T-helper 2 cell treated with Interferon-gamma antibody and Interleukin-4, amounts not matched to agents 100 ng/mL and 5 ng/mL, for 36 hours (primary cell): ENCODE measurements around the gene GYPC. TPM values are rescaled to one million over a fixed set of nuclear protein-coding genes. Genes with fewer than 3 reads are reported as not detected.
"Not testable (repeated sequence)": the region's sequence is repeated elsewhere in the genome, so short reads cannot be mapped to it uniquely, and the experiment has no call there.

ENCODE experiments used
- intact Hi-C: fragments of 100-400 bp; cut with micrococcal nuclease; formaldehyde crosslinking; loops from one replicate; pipeline ENCODE4 v1.15.1; 2023
- total RNA-seq: library from RNA; stranded (reverse); gene quantifications from 2 replicates; pipeline ENCODE4 v1.2.3, GENCODE V29; 2022

The GYPC gene
- total RNA-seq, 1 donor from 2014 or later, result 149 TPM

- intact Hi-C loops, result not testable (repeated sequence)
Measured at GRCh38 chr2:126648345-126648786, 7.6 kb upstream of the GYPC start.

GRCh38 chr2:126649101-126649500, 6.9 kb upstream of the GYPC start:
- intact Hi-C loops, result no loop called here

GRCh38 chr2:126650994-126651393, 5.0 kb upstream of the GYPC start:
- intact Hi-C loops, result loop anchor here (10.0 kb wide), 3 partner anchors 54 to 434 kb away; no protein-coding TSS in a partner anchor

DNA sequence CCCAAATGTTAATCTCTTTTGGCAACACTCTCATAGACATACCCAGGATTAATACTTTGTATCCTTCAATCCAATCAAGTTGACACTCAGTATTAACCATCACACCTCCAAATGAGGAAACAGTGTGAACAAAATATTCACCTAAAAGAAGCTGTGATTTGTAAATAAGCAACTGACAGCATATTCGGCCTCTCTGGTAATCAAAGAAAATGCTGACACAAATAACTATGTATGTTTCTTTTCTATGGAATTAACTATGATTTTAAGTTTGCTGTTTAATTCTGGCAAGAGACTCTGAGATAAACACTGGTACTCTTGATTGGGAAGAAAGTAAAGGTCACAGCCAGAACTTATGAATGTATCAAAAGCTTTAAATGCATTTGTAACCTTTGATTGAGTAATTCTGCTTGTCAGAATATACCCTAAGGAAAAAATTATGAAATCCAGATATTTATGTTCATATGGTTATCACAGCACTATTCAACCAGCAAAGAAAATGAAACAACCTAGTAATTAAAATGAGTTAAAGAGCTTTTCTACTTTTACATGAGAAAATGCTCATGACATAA, 3.6 kb upstream of the GYPC start:
- intact Hi-C loops, result loop anchor here (10.0 kb wide), 3 partner anchors 52 to 432 kb away; no protein-coding TSS in a partner anchor

DNA sequence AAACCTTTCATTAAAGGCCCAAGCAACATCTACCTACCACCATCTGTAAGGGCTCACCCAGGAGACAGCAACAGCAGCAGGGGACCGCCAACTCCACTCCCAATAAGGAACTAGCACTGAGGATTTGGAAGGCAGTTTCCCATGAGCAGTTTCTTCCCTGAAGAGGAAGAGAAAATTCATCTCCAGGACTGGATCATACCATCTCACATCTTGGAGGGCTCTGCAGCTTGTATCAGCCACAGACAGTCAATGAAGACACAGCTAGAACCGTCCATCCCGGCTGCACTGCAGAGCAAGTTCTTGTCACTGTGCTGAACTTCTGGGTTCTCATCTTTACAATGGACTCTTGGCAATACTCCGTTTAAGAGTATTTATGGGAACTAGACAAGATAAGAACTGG, 2.8 kb upstream of the GYPC start:
- intact Hi-C loops, result loop anchor here (10.0 kb wide), 3 partner anchors 52 to 432 kb away; no protein-coding TSS in a partner anchor

DNA sequence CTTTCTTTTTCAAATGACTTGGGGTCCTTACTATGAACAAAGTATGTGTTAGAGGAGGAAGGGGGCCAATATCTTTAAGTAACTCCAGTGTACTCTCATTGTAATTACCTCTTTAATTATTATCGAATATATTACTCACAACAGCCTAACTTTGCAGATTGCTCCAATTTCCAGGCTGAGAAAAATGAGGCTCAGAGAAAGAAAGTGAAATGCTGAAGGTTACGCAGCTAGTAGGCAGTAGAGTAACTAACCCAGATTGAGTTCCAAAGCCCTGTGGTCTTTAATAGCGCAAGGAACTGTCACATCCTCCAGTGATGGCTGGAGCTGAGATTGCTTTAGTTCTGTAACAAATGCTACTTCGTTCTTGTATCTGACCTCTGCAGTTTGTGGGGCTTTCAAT, 2.2 kb upstream of the GYPC start:
- intact Hi-C loops, result loop anchor here (10.0 kb wide), 3 partner anchors 51 to 431 kb away; no protein-coding TSS in a partner anchor

GRCh38 chr2:126655051-126655450, 907 bp upstream of the GYPC start:
- intact Hi-C loops, result loop anchor here (5.0 to 10.0 kb wide), 4 partner anchors 50 to 732 kb away; partner anchors contain the start of gene MAP3K2

- intact Hi-C loops, result loop anchor here (1.0 to 10.0 kb wide), 7 partner anchors 8 to 731 kb away; partner anchors contain the start of gene MAP3K2
Measured at GRCh38 chr2:126656431-126657147, 631 bp downstream of the GYPC start.

- intact Hi-C loops, result loop anchor here (1.0 to 10.0 kb wide), 6 partner anchors 48 to 730 kb away; partner anchors contain the start of gene MAP3K2
Measured at GRCh38 chr2:126657148-126657635, 1.2 kb downstream of the GYPC start.

- intact Hi-C loops, result loop anchor here (1.0 to 10.0 kb wide), 6 partner anchors 47 to 730 kb away; partner anchors contain the start of gene MAP3K2
Measured at GRCh38 chr2:126657636-126658318, 1.8 kb downstream of the GYPC start.

GRCh38 chr2:126658319-126658904, 2.5 kb downstream of the GYPC start:
- intact Hi-C loops, result loop anchor here (5.0 to 10.0 kb wide), 4 partner anchors 46 to 729 kb away; partner anchors contain the start of gene MAP3K2

GRCh38 chr2:126658905-126659561, 3.1 kb downstream of the GYPC start:
- intact Hi-C loops, result loop anchor here (5.0 to 10.0 kb wide), 4 partner anchors 46 to 728 kb away; partner anchors contain the start of gene MAP3K2

DNA sequence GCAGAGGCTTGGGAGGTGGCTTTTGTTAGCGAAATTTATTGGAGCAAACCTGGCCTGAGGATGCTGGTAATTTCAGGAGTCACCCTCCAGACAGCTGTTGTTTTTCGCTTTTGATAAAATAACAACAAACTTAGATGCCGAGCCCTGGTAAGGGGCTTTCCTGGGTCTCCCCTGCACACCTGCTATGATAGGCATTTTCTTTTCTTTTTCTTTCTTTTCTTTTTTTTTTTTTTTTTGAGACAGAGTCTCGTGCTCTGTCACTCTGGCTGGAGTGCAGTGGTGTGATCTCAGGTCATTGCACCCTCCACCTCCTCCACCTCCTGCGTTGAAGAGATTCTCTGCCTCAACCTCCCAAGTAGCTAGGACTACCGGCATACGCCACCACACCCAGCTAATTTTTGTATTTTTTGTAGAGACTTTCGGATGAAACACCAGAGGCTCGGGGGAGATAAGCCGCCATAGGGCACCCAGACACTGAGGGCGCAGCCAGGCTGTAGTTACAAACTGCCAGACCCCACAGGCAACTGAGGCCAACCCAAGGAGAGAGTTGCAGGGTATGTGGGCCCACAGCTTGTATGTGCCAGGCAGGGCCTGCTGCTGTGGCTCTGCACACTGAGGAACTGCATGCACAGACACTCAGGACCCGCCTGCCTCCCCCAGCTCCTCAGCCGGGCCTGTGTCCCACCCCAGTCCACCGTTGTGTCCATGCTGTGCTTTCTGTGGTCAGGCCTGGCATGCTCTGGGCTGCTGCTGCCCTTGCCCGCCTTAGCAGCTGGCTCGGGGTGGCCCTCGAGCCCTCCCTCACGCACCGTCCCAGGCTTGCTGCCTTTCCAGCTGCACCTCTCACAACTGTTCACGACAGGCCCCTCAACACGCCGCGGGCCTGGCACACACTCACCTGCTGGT, 3.9 kb downstream of the GYPC start:
- intact Hi-C loops, result loop anchor here (5.0 to 10.0 kb wide), 5 partner anchors 45 to 867 kb away; partner anchors contain the start of genes IWS1 and MAP3K2

DNA sequence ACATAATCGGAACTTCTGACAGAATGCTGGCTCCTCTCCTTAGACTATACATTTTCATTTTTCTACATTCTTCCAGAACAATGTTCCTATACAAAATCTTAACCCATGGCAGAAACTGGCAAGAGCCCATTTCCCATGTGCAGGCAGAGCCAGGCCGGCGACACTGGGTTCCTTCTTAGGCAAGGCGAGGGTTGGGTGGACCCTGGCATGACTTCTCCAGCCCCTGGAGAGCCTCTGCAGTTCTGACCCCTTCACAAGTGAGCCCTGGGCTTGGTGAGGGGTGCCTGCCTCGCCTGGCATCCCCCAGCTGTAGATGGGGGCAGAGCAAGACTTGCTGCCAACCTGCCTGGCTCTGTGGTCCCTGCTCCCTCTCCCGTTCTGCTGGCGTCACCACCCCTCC, 5.0 kb downstream of the GYPC start:
- intact Hi-C loops, result loop anchor here (5.0 kb wide), 1 partner anchor 866 kb away; the partner anchor contains the start of gene IWS1

DNA sequence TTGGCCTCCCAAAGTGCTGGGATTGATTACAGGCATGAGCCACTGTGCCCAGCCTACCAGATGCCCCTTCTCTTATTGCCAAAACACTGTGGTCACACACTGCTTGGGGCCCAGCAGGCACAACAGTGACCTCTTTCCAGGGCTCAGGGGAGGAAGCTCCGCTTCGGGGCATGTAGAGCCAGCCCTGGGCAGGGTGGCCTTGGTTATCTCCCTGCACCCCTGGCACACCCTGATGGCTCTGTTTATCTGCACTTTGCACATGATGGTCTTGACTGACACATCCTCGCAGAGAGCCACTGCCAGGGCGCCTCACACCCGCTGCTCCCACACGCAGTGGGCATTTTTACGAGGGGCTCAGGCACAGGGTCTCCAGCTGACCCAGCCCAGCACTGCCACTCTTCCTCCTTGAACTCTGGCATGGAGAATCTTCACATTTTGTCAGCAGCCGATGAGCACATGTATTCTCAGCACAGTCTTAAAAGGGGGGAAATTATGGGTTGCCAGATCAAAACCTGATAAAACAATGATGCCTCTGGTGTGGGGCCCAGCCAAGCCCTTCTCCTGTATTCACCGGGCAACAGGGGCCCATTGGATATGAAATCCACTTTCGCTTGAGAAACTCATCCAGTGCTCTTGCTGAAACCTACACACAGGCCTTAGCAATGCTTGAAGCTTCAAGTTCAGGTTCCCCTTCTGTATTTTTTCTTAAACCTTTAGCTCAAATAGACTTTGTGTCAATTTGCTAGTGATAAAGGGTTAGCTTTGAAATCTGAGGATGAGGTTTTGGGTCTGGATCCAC, 5.9 kb downstream of the GYPC start:
- intact Hi-C loops, result loop anchor here (5.0 kb wide), 1 partner anchor 865 kb away; the partner anchor contains the start of gene IWS1

DNA sequence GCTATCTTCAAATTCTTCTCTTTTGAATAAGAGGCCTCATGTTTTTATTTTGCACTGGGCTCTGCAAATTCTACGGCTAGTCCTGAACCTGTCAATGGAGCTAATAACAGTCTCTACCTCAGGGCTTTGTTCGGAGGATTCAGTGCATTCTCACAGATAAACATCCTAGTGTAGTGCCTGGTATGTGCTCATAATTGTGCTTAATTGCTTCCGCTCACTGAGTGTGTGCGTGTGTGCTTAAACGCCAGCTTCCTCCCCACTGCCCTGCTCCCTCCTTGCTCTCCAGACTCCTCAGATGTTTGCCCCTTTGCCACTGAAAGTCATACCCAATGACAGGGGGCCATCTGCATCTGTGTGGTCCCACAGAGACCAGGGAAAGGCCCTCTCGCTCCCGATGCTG, 6.7 kb downstream of the GYPC start:
- intact Hi-C loops, result loop anchor here (5.0 kb wide), 1 partner anchor 865 kb away; the partner anchor contains the start of gene IWS1

GRCh38 chr2:126663184-126663963, 7.4 kb downstream of the GYPC start:
- intact Hi-C loops, result loop anchor here (5.0 kb wide), 1 partner anchor 864 kb away; the partner anchor contains the start of gene IWS1
